K562 (cell line): Measurements from ENCODE around the gene RABEPK. TPM values are rescaled to one million over a fixed set of nuclear protein-coding genes. Genes with fewer than 3 reads are reported as not detected.

Source experiments
- ATF3 ChIP-seq, 2 experiments: fragments of 450-650 bp in 1 of 2; sonication (generic) in 1 of 2; formaldehyde crosslinking in 1 of 2; IDR thresholded peaks in 1 of 2; conservative IDR thresholded peaks in 1 of 2; 2 replicates each; pipeline versions ENCODE4 v1.6.1 to v1.8.1; 2016 to 2023; ENCODE audit warnings: mild to moderate bottlenecking in 2 of 2, moderate library complexity in 2 of 2, inconsistent platforms in 1 of 2, missing genetic modification reagents in 1 of 2
- C11orf30 ChIP-seq: fragments of 450-650 bp; IDR thresholded peaks from 2 replicates; pipeline ENCODE4 v1.6.1; 2016; ENCODE audit warnings: low read depth, mild to moderate bottlenecking
- CTBP1 ChIP-seq: fragments of 450-650 bp; IDR thresholded peaks from 2 replicates; pipeline ENCODE4 v1.6.1; 2016; ENCODE audit warnings: borderline replicate concordance
- ELF1 ChIP-seq: fragments of 200-800 bp; sonication (Bioruptor generic); IDR thresholded peaks from 2 replicates; pipeline ENCODE4 v1.6.1; 2016; ENCODE audit warnings: missing genetic modification characterization, missing compliant biosample characterization
- GATAD2B ChIP-seq: fragments of 450-650 bp; IDR thresholded peaks from 2 replicates; pipeline ENCODE4 v1.6.1; 2017; ENCODE audit warnings: mild to moderate bottlenecking, borderline replicate concordance
- KLF16 ChIP-seq: IDR thresholded peaks from 2 replicates; pipeline ENCODE4 v1.6.1; 2016; ENCODE audit warnings: antibody characterized with exemption
- MBD2 ChIP-seq: sonication (generic); IDR thresholded peaks from 2 replicates; pipeline ENCODE4 v1.6.1; 2016; ENCODE audit warnings: low read depth, borderline replicate concordance
- PBX2 ChIP-seq, 2 experiments: IDR thresholded peaks in 1 of 2; conservative IDR thresholded peaks in 1 of 2; 2 replicates each; pipeline ENCODE4 v1.6.1; 2016; ENCODE audit warnings: low read depth in 2 of 2, mild to moderate bottlenecking in 1 of 2, missing compliant biosample characterization in 1 of 2, missing genetic modification characterization in 1 of 2, moderate library complexity in 1 of 2
- PHF8 ChIP-seq: fragments of 200-600 bp; sonication (generic); IDR thresholded peaks from 2 replicates; pipeline ENCODE4 v1.6.1; 2012; ENCODE audit warnings: mixed run types, mild to moderate bottlenecking, inconsistent platforms, low read length, moderate library complexity, borderline replicate concordance
- RHOXF2B ChIP-seq: fragments of 250-450 bp; sonication (Bioruptor Pico); conservative IDR thresholded peaks from 2 replicates; pipeline ENCODE4 v1.5.1; 2021
- ZBTB11 ChIP-seq, 3 experiments: fragments of 200-800 bp in 1 of 3; fragments of 250-450 bp in 1 of 3; fragments of 450-650 bp in 1 of 3; sonication (Bioruptor Pico) in 1 of 3; sonication (Bioruptor generic) in 1 of 3; formaldehyde crosslinking in 1 of 3; IDR thresholded peaks; 2 replicates each; pipeline versions ENCODE4 v1.6.1 to v1.8.0; 2016 to 2022; ENCODE audit warnings: mild to moderate bottlenecking in 2 of 3, missing genetic modification characterization in 2 of 3, missing compliant biosample characterization in 1 of 3, moderate library complexity in 1 of 3
- ZBTB12 ChIP-seq: fragments of 250-450 bp; sonication (Bioruptor Pico); IDR thresholded peaks from 2 replicates; pipeline ENCODE4 v1.4.0; 2020
- ZFP30 ChIP-seq: fragments of 250-450 bp; sonication (Bioruptor Pico); IDR thresholded peaks from 2 replicates; pipeline ENCODE4 v1.8.0; 2022; ENCODE audit warnings: moderate library complexity, mild to moderate bottlenecking, inconsistent platforms, borderline replicate concordance
- ZNF197 ChIP-seq: fragments of 200-800 bp; sonication (Bioruptor generic); IDR thresholded peaks from 2 replicates; pipeline ENCODE4 v1.6.1; 2016; ENCODE audit warnings: low read depth, missing genetic modification characterization, missing compliant biosample characterization
- ZNF644 ChIP-seq: fragments of 200-800 bp; sonication (Bioruptor generic); IDR thresholded peaks from 2 replicates; pipeline ENCODE4 v1.6.1; 2016; ENCODE audit warnings: low read depth, missing genetic modification characterization, missing compliant biosample characterization
- ZNF76 ChIP-seq: fragments of 250-450 bp; sonication (Bioruptor Pico); IDR thresholded peaks from 2 replicates; pipeline ENCODE4 v1.4.0; 2020; ENCODE audit warnings: mild to moderate bottlenecking, moderate library complexity, borderline replicate concordance
- ZNF785 ChIP-seq: fragments of 250-450 bp; sonication (Bioruptor Pico); IDR thresholded peaks from 2 replicates; pipeline ENCODE4 v1.4.0; 2020; ENCODE audit warnings: mild to moderate bottlenecking
- polyA plus RNA-seq, 8 experiments: library from polyadenylated mRNA; depleted of rRNA in 4 of 8; stranded (reverse) in 5 of 8; unstranded in 3 of 8; fragments of >200 nt; fragmentation: Nextera tagmentation in 2 of 8; fragmentation: Illumina TruSeq in 1 of 8; extraction: Ambion mirVana in 2 of 8; extraction: Trizol in 1 of 8; gene quantifications; 2 replicates each; pipeline versions ENCODE4 v1.2.1 to v1.2.3, GENCODE V29; 2011 to 2014; ENCODE audit warnings: inconsistent platforms in 1 of 8, missing spikeins in 1 of 8
- total RNA-seq, 7 experiments: library from RNA; depleted of rRNA in 6 of 7; stranded (reverse); fragments of >200 nt in 6 of 7; fragmentation: Illumina TruSeq in 2 of 7; extraction: Trizol in 2 of 7; gene quantifications; 2 replicates each; pipeline versions ENCODE4 v1.2.1 to v1.2.3, GENCODE V29; 2011 to 2021; ENCODE audit warnings: low replicate concordance in 1 of 7

The RABEPK gene
- total and polyA plus RNA-seq, 9 of the 15 experiments (the other 6 are each of a cell fraction or from before 2014, with no cell fraction given): 38.3 to 113 (median 52.8) TPM

DNA sequence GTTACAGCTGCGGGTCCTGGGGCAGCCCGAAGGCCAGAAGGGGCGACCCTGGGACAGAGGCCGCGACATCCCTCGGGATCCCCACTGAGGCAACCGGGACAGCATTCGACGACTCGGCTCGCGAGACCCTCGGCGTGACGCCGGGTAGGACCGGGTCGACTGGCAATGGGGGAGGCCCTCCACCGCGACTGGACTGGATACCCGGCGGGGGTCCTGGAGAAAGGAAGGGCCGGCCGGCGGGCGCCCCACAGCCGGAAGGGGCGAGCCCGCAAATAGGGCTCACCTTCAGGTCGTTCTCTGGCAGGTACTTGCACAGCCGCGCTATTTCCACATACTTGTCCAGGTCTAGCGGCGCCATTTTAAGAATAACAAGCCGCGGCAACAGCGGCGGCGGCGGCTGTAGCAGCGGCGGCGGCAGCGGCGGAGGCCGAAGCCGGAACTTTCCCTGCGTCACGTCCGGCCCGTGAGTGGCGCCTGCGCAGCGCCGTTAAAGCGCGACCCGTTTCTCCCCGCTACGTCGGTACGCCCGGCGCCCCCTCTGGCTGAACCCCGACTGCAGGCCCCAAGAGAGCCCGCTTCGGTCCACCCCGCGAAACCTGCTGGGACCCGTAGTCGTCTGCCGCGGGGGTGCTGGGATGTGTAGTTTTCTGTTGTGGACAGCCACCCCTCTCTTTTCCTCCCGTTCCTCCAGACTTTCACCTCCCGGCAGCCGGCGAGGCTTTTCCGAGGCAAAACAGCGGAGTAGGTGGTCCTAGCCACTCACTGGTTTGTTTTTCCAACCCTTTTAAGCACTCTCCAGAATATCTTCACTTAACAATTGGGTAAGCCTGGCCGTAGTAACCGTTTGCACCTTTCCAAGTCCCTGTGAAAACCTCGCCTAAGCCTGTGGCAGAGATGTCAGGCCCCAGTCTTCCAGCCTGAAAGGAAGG lies 10.7 kb upstream of the RABEPK start, which contains the start of gene PPP6C (continued):
- no peak for TF ChIP-seq ATF3 (IDR thresholded peaks at IDR 0.05)
- peak; percentile 56; the same call in 1 of the 2 replicates for TF ChIP-seq ATF3 (CRISPR knock-in tag; conservative IDR thresholded peaks at IDR 0.05)
- peak; percentile 90 for TF ChIP-seq PHF8
- no peak for TF ChIP-seq ZFP30
- TF ChIP-seq ZNF76 (CRISPR knock-in tag): no peak
- TF ChIP-seq ZNF785 (CRISPR knock-in tag): peak; percentile 96
- TF ChIP-seq C11orf30: peak; percentile 91
- TF ChIP-seq MBD2: peak; percentile 88
- peak in 1 of 3 experiments; percentile 87; a peak in 3 of 6 replicates for TF ChIP-seq ZBTB11 (CRISPR knock-in tag; IDR thresholded peaks at IDR 0.05)
- TF ChIP-seq ZNF197 (CRISPR knock-in tag): no peak
- peak; percentile 63; the same call in 1 of the 2 replicates for TF ChIP-seq ZNF644 (tag)
- peak; percentile 91 for TF ChIP-seq KLF16
- 0 out of 2 replicates have a peak, but pooled peaks have one; percentile 36 for TF ChIP-seq CTBP1
- no peak for TF ChIP-seq RHOXF2B (CRISPR knock-in tag)
- peak; percentile 64 for TF ChIP-seq ELF1 (tag)
- TF ChIP-seq ZBTB12 (CRISPR knock-in tag): peak; percentile 92
- TF ChIP-seq PBX2 (CRISPR knock-in tag; IDR thresholded peaks at IDR 0.05; ENCODE audit: low read depth): 0 out of 2 replicates have a peak, but pooled peaks have one; percentile 1
- no peak for TF ChIP-seq PBX2 (tag; conservative IDR thresholded peaks at IDR 0.05; ENCODE audit: low read depth)
- no peak for TF ChIP-seq GATAD2B
